SJCRH30 (cell line): Measurements from ENCODE around the gene CPNE1. TPM values are rescaled to one million over a fixed set of nuclear protein-coding genes. Genes with fewer than 3 reads are reported as not detected.

Source experiments
- DNase-seq, 2 experiments: peaks; one replicate each; pipeline ENCODE4 v3.0.0-alpha.2; 2015 to 2020
- H3K27ac ChIP-seq: fragments of 250-450 bp; sonication (Bioruptor Pico); 2 replicates; pipeline ENCODE4 v1.5.1; 2020; ENCODE audit warnings: mild to moderate bottlenecking, moderate library complexity
- H3K27me3 ChIP-seq: fragments of 250-450 bp; sonication (Bioruptor Pico); 2 replicates; pipeline ENCODE4 v1.5.1; 2020; ENCODE audit warnings: mild to moderate bottlenecking, moderate library complexity
- H3K36me3 ChIP-seq: fragments of 250-450 bp; sonication (Bioruptor Pico); 2 replicates; pipeline ENCODE4 v1.5.1; 2020; ENCODE audit warnings: mild to moderate bottlenecking, moderate library complexity
- H3K4me1 ChIP-seq: fragments of 250-450 bp; sonication (Bioruptor Pico); 2 replicates; pipeline ENCODE4 v1.5.1; 2020; ENCODE audit warnings: mild to moderate bottlenecking, moderate library complexity
- H3K4me3 ChIP-seq: fragments of 250-450 bp; sonication (Bioruptor Pico); 2 replicates; pipeline ENCODE4 v1.5.1; 2020; ENCODE audit warnings: mild to moderate bottlenecking, moderate library complexity
- H3K9me3 ChIP-seq: fragments of 250-450 bp; sonication (Bioruptor Pico); replicated peaks from 2 replicates; pipeline ENCODE4 v1.5.1; 2020; ENCODE audit warnings: mild to moderate bottlenecking, moderate library complexity
- total RNA-seq: library from RNA; depleted of rRNA; stranded (reverse); fragments of >200 nt; shearing (Covaris generic); gene quantifications from 2 replicates; pipeline ENCODE4 v1.2.3, GENCODE V29; 2014

CPNE1 gene
- total RNA-seq, 1 experiment from 2014 or later: 297 TPM

DNA sequence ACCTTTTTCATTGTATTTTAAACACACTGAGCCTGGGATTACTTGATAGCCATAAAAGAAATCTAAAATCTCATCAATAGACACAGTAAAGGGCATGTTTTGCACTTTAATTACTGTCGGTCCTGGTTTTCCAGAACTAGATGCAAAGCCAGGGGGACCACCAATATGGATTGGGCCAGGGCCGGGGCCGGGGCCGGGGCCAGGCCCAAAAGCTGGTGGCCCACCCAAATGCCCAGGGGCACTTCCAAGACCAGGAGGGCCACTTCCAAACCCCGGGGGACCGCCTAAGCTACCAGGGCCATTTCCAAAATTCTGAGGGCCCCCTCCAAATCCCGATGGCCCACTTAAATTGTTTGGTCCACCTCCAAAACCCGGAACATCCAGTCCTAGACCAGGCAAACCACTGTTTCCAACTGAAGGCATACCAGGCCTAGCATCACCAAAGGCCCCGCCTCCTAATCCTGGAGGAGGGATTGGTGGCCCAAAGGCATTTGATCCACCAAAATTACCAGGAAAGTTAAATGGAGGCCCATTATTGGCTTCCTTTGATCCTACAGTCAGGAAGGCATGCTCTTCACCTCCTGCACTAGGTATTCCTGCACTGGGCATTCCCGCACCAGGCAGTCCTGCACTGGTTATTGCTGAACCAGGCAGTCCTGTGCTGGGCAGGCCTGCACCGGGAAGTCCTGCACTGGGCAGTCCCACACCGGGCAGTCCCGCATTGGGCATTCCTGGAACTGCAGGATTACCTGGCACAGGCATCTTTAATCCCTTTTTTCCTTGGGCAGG lies 11.9 kb downstream of the CPNE1 start:
- no peak overlapping the region for H3K4me3 ChIP-seq
- H3K27ac ChIP-seq: no peak overlapping the region
- H3K4me1 ChIP-seq: no peaks in the 10 kb centered on the region
- peaks cover 96% of the 10 kb centered on the region for H3K36me3 ChIP-seq
- no peaks in the 10 kb centered on the region for H3K27me3 ChIP-seq
- DNase-seq: no peak
- H3K9me3 ChIP-seq: no peaks in the 10 kb centered on the region

DNA sequence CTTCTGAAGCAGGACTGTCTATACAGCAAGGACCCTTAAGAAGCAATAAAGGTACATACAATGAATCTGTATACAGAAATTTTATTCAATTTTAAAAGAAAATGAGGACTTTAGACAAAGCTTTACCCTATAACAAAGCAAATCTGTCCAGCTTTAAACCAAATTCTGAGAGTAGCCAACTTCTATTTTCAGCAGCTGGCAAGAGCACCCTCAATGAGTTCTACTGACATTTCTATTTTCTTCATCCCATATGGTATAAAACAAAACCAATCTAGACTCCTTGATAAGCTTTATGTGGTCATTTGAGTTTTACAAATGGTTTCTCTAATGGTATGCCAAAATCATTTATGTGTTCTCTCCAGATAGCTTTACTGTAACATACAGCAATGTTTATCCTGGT lies 12.7 kb downstream of the CPNE1 start:
- DNase-seq: no peak
- H3K9me3 ChIP-seq: no peaks in the 10 kb centered on the region
- H3K27ac ChIP-seq: no peak overlapping the region
- H3K36me3 ChIP-seq: peaks cover 89% of the 10 kb centered on the region
- no peak overlapping the region for H3K4me3 ChIP-seq
- no peaks in the 10 kb centered on the region for H3K4me1 ChIP-seq
- H3K27me3 ChIP-seq: no peaks in the 10 kb centered on the region

DNA sequence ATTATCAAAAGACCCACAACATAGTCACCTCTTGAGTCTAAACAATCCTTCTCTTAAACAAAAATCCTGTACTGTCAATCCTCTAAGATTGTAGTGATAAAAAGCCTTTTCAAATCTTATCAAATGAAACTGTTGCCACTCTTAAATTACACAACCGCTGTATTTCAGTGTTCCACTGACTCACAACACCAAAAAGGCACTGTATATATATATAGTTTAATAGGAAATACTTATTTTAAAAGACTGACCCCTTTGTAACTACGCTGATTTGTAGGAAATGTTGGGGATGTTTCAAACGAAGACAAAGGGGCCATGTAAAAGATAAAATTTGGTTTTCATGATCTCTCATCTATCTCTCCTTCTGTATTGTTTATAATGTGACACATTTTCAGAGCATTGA lies 14.1 kb downstream of the CPNE1 start:
- Histone ChIP-seq H3K36me3 (peaks cover 78% of the 10 kb centered on the region), H3K27ac (no peak overlapping the region), H3K27me3 (no peaks in the 10 kb centered on the region), H3K4me1 (no peaks in the 10 kb centered on the region), H3K9me3 (no peaks in the 10 kb centered on the region), H3K4me3 (no peak overlapping the region)
- no peak for DNase-seq

- no peak for DNase-seq
- Histone ChIP-seq H3K4me3 (no peak overlapping the region), H3K27me3 (no peaks in the 10 kb centered on the region), H3K9me3 (no peaks in the 10 kb centered on the region), H3K36me3 (peaks cover 70% of the 10 kb centered on the region), H3K4me1 (no peaks in the 10 kb centered on the region), H3K27ac (no peak overlapping the region)
These were observed 15.9 kb downstream of the CPNE1 start for GRCh38 chr20:35648836-35649235.

GRCh38 chr20:35644806-35645205 lies 19.9 kb downstream of the CPNE1 start:
- no peak overlapping the region for H3K27ac ChIP-seq
- no peak overlapping the region for H3K4me3 ChIP-seq
- peaks cover 31% of the 10 kb centered on the region for H3K36me3 ChIP-seq
- no peaks in the 10 kb centered on the region for H3K9me3 ChIP-seq
- no peak for DNase-seq
- H3K4me1 ChIP-seq: no peaks in the 10 kb centered on the region
- H3K27me3 ChIP-seq: no peaks in the 10 kb centered on the region

- DNase-seq: no peak
- peaks cover 14% of the 10 kb centered on the region for H3K36me3 ChIP-seq
- H3K9me3 ChIP-seq: no peaks in the 10 kb centered on the region
These were observed 21.7 kb downstream of the CPNE1 start for GRCh38 chr20:35643045-35643444.

DNA sequence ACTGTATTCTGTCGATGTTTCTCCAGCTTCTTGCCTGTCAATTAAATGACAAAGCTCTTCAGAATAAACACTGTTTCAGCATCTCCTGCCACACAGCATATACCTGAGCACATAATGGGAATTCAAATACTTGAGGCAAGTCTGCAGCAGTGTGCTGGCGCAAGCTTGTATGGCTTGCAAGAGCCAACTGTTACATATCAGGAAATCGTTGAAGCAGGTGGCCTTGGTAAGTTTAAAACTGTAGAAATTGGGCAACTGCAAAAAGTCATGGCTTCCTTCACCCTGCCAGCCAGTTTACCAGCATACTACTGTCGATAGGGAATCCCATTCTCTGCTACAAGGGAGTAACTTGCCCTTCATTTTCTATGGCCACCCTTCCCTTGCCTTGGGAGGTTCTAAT lies 23.0 kb downstream of the CPNE1 start:
- H3K4me3 ChIP-seq: no peak overlapping the region
- H3K4me1 ChIP-seq: no peaks in the 10 kb centered on the region
- no peaks in the 10 kb centered on the region for H3K9me3 ChIP-seq
- H3K27ac ChIP-seq: no peak overlapping the region
- no peaks in the 10 kb centered on the region for H3K27me3 ChIP-seq
- no peak for DNase-seq
- peaks cover 12% of the 10 kb centered on the region; the same call in 1 of the 2 replicates for H3K36me3 ChIP-seq

More at GRCh38 chr20:35643045-35643444, 21.7 kb downstream of the CPNE1 start:
- Histone ChIP-seq H3K4me1 (no peaks in the 10 kb centered on the region), H3K27me3 (no peaks in the 10 kb centered on the region), H3K4me3 (no peak overlapping the region), H3K27ac (no peak overlapping the region)

GRCh38 chr20:35640724-35641123 lies 24.0 kb downstream of the CPNE1 start:
- no peaks in the 10 kb centered on the region for H3K4me1 ChIP-seq
- H3K9me3 ChIP-seq: no peaks in the 10 kb centered on the region
- no peaks in the 10 kb centered on the region for H3K27me3 ChIP-seq
- no peak for DNase-seq
- H3K4me3 ChIP-seq: no peak overlapping the region
- 0 out of 2 replicates have a peak, but pooled peaks cover 10% of the 10 kb centered on the region for H3K36me3 ChIP-seq
- H3K27ac ChIP-seq: no peak overlapping the region

- no peak for DNase-seq
- no peaks in the 10 kb centered on the region for H3K4me1 ChIP-seq
- H3K36me3 ChIP-seq: no peaks in the 10 kb centered on the region
- no peak overlapping the region for H3K4me3 ChIP-seq
- no peaks in the 10 kb centered on the region for H3K9me3 ChIP-seq
- no peak overlapping the region for H3K27ac ChIP-seq
- no peaks in the 10 kb centered on the region for H3K27me3 ChIP-seq
These were observed 25.9 kb downstream of the CPNE1 start for GRCh38 chr20:35638751-35639150.

DNA sequence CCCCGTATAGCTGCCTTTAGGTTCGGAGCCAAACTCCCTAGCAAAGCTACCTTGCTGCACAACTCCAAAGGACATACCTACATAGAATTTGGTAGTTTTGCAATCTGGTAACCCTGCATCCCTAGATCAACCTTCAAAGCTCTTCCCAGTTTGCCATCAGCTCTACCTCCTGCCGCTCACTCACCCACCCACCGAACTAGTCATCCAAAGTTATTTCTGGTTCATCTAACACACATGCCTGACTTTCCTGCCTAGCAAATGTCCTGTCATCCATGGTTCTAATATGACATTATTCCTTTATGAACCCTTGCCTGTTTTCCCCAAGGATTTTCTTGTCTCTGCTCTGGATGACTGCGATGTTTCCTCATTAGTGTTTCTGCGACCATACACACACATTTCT lies 27.4 kb downstream of the CPNE1 start:
- H3K27ac ChIP-seq: no peak overlapping the region
- no peak overlapping the region for H3K4me3 ChIP-seq
- H3K27me3 ChIP-seq: no peaks in the 10 kb centered on the region
- DNase-seq: no peak
- no peaks in the 10 kb centered on the region for H3K4me1 ChIP-seq
- H3K9me3 ChIP-seq: no peaks in the 10 kb centered on the region
- peaks cover 5% of the 10 kb centered on the region; the same call in 1 of the 2 replicates for H3K36me3 ChIP-seq

DNA sequence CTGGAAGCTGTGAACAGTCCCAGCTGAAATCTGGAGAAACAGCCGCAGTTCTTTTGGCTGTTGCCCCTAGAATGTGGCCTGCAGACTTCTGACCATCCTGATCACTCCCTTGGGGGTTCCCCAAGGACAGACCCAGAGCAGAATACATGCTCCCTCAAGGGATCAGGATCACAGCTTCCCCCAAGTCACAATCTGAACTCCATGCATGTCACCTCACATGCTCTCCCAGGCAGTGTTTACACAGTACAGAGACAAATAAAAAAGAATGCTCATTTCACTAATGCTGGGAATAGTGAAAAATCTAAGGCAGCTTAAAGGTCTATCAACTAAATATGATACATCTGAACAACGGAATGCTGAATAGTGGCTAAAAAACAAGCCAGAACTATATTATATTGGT lies 28.6 kb downstream of the CPNE1 start:
- no peaks in the 10 kb centered on the region for H3K4me1 ChIP-seq
- peaks cover 14% of the 10 kb centered on the region for H3K36me3 ChIP-seq
- H3K27me3 ChIP-seq: no peaks in the 10 kb centered on the region
- no peak overlapping the region for H3K27ac ChIP-seq
- DNase-seq: no peak
- H3K4me3 ChIP-seq: no peak overlapping the region
- H3K9me3 ChIP-seq: no peaks in the 10 kb centered on the region

GRCh38 chr20:35635652-35636051 lies 29.0 kb downstream of the CPNE1 start:
- H3K9me3 ChIP-seq: no peaks in the 10 kb centered on the region
- no peak overlapping the region for H3K4me3 ChIP-seq
- no peak for DNase-seq
- no peak overlapping the region for H3K27ac ChIP-seq
- H3K4me1 ChIP-seq: no peaks in the 10 kb centered on the region
- H3K36me3 ChIP-seq: peaks cover 19% of the 10 kb centered on the region
- no peaks in the 10 kb centered on the region for H3K27me3 ChIP-seq

- Histone ChIP-seq H3K4me1 (no peaks in the 10 kb centered on the region), H3K4me3 (no peak overlapping the region), H3K27me3 (no peaks in the 10 kb centered on the region), H3K27ac (no peak overlapping the region), H3K36me3 (peaks cover 45% of the 10 kb centered on the region), H3K9me3 (no peaks in the 10 kb centered on the region)
- DNase-seq: no peak
These were observed 32.1 kb downstream of the CPNE1 start for GRCh38 chr20:35632539-35633115.

DNA sequence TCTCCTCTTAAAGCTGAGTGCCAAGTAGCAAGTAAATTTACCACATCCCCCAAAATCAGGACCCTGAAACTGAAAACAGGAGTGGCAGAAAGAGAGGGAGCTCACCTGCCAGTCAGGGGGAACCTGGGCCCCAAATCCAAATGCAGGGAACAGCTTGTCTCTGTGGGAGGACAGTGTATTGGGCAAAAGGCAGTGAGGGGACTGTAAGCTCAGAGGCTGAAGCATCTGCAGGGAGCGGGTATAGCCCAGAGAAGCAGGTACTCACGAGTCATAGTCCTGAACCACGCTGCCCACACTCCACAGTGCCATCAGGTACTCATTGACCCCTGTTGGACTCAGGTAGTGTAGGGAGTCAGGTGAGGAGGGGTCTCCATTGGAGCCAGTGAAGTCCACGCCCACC lies 34.1 kb downstream of the CPNE1 start:
- DNase-seq: no peak
- no peaks in the 10 kb centered on the region for H3K27me3 ChIP-seq
- no peak overlapping the region for H3K4me3 ChIP-seq
- H3K4me1 ChIP-seq: no peaks in the 10 kb centered on the region
- H3K9me3 ChIP-seq: no peaks in the 10 kb centered on the region
- H3K36me3 ChIP-seq: peaks cover 64% of the 10 kb centered on the region
- H3K27ac ChIP-seq: no peak overlapping the region

- Histone ChIP-seq H3K9me3 (no peaks in the 10 kb centered on the region), H3K36me3 (peaks cover 74% of the 10 kb centered on the region), H3K27me3 (no peaks in the 10 kb centered on the region), H3K27ac (no peak overlapping the region), H3K4me3 (no peak overlapping the region), H3K4me1 (no peaks in the 10 kb centered on the region)
- no peak for DNase-seq
These were observed 35.1 kb downstream of the CPNE1 start for GRCh38 chr20:35629427-35630145.
